GM19025 (cell line): ENCODE results near the gene HIPK2.
"Not testable (repeated sequence)": the region's sequence is repeated elsewhere in the genome, so short reads cannot be mapped to it uniquely, and the experiment has no call there.

ENCODE experiments used
- ATAC-seq: cut with Tn5 transposase; IDR thresholded peaks from one replicate; pipeline ENCODE4 v1.9.1; 2021; ENCODE audit warnings: mild to moderate bottlenecking, low read depth, moderate library complexity; ENCODE audit not compliant: unreplicated experiment

Gene HIPK2

GRCh38 chr7:139559364-139560105 is 218.3 kb downstream of the HIPK2 start:
- ATAC-seq = no peak

- ATAC-seq = no peak
Observed at GRCh38 chr7:139557857-139558581, 219.8 kb downstream of the HIPK2 start.

GRCh38 chr7:139553991-139554700 is 223.7 kb downstream of the HIPK2 start:
- ATAC-seq = not testable (repeated sequence)

- ATAC-seq = no peak
Observed at GRCh38 chr7:139548302-139549028, 229.3 kb downstream of the HIPK2 start.

- ATAC-seq = no peak
Observed at GRCh38 chr7:139544645-139545044, 233.2 kb downstream of the HIPK2 start.

- no peak for ATAC-seq
Observed at GRCh38 chr7:139543801-139544603, 233.8 kb downstream of the HIPK2 start.

- no peak for ATAC-seq
Observed at GRCh38 chr7:139542308-139543151, 235.3 kb downstream of the HIPK2 start.

GRCh38 chr7:139541600-139542307 is 236.0 kb downstream of the HIPK2 start:
- ATAC-seq = no peak

GRCh38 chr7:139540203-139540602 is 237.6 kb downstream of the HIPK2 start:
- no peak for ATAC-seq

GRCh38 chr7:139538881-139539635 is 238.7 kb downstream of the HIPK2 start:
- ATAC-seq = no peak

GRCh38 chr7:139536152-139536551 is 241.6 kb downstream of the HIPK2 start:
- no peak for ATAC-seq

- ATAC-seq = no peak
Observed at GRCh38 chr7:139534966-139535651, 242.7 kb downstream of the HIPK2 start.

- no peak for ATAC-seq
Observed at GRCh38 chr7:139534096-139534495, 243.7 kb downstream of the HIPK2 start.

GRCh38 chr7:139532636-139533155 is 245.1 kb downstream of the HIPK2 start:
- no peak for ATAC-seq

- no peak for ATAC-seq
Observed at GRCh38 chr7:139531094-139531493, 246.7 kb downstream of the HIPK2 start.

- ATAC-seq = no peak
Observed at GRCh38 chr7:139526578-139527544, 250.9 kb downstream of the HIPK2 start.
